ENCODE data around the gene TNIK.
"Not testable (repeated sequence)": the region's sequence is repeated elsewhere in the genome, so short reads cannot be mapped to it uniquely, and the experiment has no call there.

The TNIK gene

DNA sequence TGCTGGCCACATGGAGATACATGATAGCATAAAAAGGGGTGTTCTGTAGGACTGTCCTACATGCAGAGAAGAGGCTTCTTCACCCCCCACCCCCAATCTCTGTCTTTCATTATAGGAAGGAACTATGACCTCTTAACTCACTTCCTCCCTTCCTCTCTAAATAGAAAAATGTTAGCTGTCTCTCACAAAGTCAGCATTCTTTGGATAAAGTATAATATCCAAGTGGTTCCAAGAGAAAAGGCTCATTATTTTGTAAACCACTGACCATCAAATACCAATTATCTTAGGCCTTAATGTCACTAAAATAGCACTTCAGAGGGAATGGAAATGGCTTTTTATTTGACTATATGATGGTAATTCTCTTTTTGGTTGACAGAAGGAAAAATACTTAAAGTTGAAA, 338.4 kb downstream of the TNIK start:
- no peak overlapping the region for H3K14ac ChIP-seq (ENCODE audit: low read length in 2 of 2)
- H3K4me3 ChIP-seq (ENCODE audit: insufficient read depth in 1 of 2, low read depth in 1 of 2, low read length in 2 of 2): no peak overlapping the region
- H3K36me3 ChIP-seq (ENCODE audit: control insufficient read depth in 1 of 2, insufficient read depth in 2 of 2, low read depth in 1 of 2, low read length in 2 of 2): peaks cover 3 to 4% of the 10 kb centered on the region in 2 experiments
- no peaks in the 10 kb centered on the region for H3K27me3 ChIP-seq (ENCODE audit: control insufficient read depth in 1 of 2, insufficient read depth in 1 of 2, low read length in 2 of 2)
- no peak overlapping the region for H3K27ac ChIP-seq (ENCODE audit: low read length, poor library complexity, severe bottlenecking)
- H2BK5ac ChIP-seq (ENCODE audit: low read depth, low read length, poor library complexity, severe bottlenecking): no peak overlapping the region
- no peak for DNase-seq
- H3K79me1 ChIP-seq (replicated peaks; ENCODE audit: low read length, poor library complexity, severe bottlenecking): no peaks in the 10 kb centered on the region
- no peak overlapping the region for H2AK5ac ChIP-seq (ENCODE audit: low read length, severe bottlenecking)
- no peak overlapping the region for H2AFZ ChIP-seq (ENCODE audit: low read depth, low read length)
- H4K8ac ChIP-seq (ENCODE audit: low read length): no peak overlapping the region
- no peak overlapping the region for H3K23ac ChIP-seq (ENCODE audit: low read length in 2 of 2)
- H3K18ac ChIP-seq (ENCODE audit: low read depth in 1 of 2, low read length in 2 of 2): no peak overlapping the region
- no peak overlapping the region for H4K91ac ChIP-seq (ENCODE audit: low read length)
- no peak overlapping the region for H2BK12ac ChIP-seq (ENCODE audit: low read length in 2 of 2)
- H3K9me3 ChIP-seq (ENCODE audit: control insufficient read depth, low read length): no peaks in the 10 kb centered on the region
- peaks cover 5% of the 10 kb centered on the region for H3K4me1 ChIP-seq (ENCODE audit: control insufficient read depth, insufficient read depth, low read depth, low read length)
- H3K9ac ChIP-seq (ENCODE audit: low read length): no peak overlapping the region
- H2BK15ac ChIP-seq (ENCODE audit: low read depth, poor library complexity, severe bottlenecking): no peak overlapping the region
- H2BK120ac ChIP-seq (ENCODE audit: low read depth, low read length): no peak overlapping the region
- H3K4me2 ChIP-seq (ENCODE audit: low read length, poor library complexity, severe bottlenecking): no peak overlapping the region
- no peak overlapping the region for H3K4ac ChIP-seq (ENCODE audit: low read depth in 1 of 2, low read length in 2 of 2)

DNA sequence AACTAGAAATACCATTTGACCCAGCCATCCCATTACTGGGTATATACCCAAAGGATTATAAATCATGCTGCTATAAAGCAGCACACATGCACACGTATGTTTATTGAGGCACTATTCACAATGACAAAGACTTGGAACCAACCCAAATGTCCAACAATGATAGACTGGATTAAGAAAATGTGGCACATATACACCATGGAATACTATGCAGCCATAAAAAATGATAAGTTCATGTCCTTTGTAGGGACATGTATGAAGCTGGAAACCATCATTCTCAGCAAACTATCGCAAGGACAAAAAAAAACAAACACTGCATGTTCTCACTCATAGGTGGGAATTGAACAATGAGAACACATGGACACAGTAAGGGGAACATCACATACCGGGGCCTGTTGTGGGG, 340.8 kb downstream of the TNIK start:
- WGBS: no CpG with 5 or more reads among the region's 3 CpGs
- H2BK12ac ChIP-seq (ENCODE audit: low read length in 2 of 2); H3K27ac ChIP-seq (ENCODE audit: low read length, poor library complexity, severe bottlenecking); H4K8ac ChIP-seq (ENCODE audit: low read length); H2AFZ ChIP-seq (ENCODE audit: low read depth, low read length); H3K4me1 ChIP-seq (ENCODE audit: control insufficient read depth, insufficient read depth, low read depth, low read length); H3K9me3 ChIP-seq (ENCODE audit: control insufficient read depth, low read length); H3K4me3 ChIP-seq (ENCODE audit: insufficient read depth in 1 of 2, low read depth in 1 of 2, low read length in 2 of 2); H3K27me3 ChIP-seq (ENCODE audit: control insufficient read depth in 1 of 2, insufficient read depth in 1 of 2, low read length in 2 of 2); H4K91ac ChIP-seq (ENCODE audit: low read length); H3K4me2 ChIP-seq (ENCODE audit: low read length, poor library complexity, severe bottlenecking); H2AK5ac ChIP-seq (ENCODE audit: low read length, severe bottlenecking); H3K4ac ChIP-seq (ENCODE audit: low read depth in 1 of 2, low read length in 2 of 2); H3K9ac ChIP-seq (ENCODE audit: low read length); DNase-seq; H2BK15ac ChIP-seq (ENCODE audit: low read depth, poor library complexity, severe bottlenecking); H3K18ac ChIP-seq (ENCODE audit: low read depth in 1 of 2, low read length in 2 of 2); H3K79me1 ChIP-seq (replicated peaks; ENCODE audit: low read length, poor library complexity, severe bottlenecking); H3K14ac ChIP-seq (ENCODE audit: low read length in 2 of 2); H3K36me3 ChIP-seq (ENCODE audit: control insufficient read depth in 1 of 2, insufficient read depth in 2 of 2, low read depth in 1 of 2, low read length in 2 of 2); H3K23ac ChIP-seq (ENCODE audit: low read length in 2 of 2); H2BK5ac ChIP-seq (ENCODE audit: low read depth, low read length, poor library complexity, severe bottlenecking); H2BK120ac ChIP-seq (ENCODE audit: low read depth, low read length): not testable (repeated sequence)

DNA sequence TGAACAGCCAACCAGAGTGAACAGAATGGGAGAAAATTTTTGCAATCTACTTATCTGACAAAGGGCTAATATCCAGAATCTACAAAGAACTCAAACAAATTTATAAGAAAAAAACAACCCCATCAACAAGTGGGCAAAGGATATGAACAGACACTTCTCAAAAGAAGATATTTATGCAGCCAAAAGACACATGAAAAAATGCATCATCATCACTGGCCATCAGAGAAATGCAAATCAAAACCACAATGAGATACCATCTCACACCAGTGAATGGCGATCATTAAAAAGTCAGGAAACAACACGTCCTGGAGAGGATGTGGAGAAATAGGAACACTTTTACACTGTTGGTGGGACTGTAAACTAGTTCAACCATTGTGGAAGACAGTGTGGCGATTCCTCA, 341.2 kb downstream of the TNIK start:
- H2AK5ac ChIP-seq (ENCODE audit: low read length, severe bottlenecking); H3K4me3 ChIP-seq (ENCODE audit: insufficient read depth in 1 of 2, low read depth in 1 of 2, low read length in 2 of 2); DNase-seq; H4K8ac ChIP-seq (ENCODE audit: low read length); H3K14ac ChIP-seq (ENCODE audit: low read length in 2 of 2); H2AFZ ChIP-seq (ENCODE audit: low read depth, low read length); H2BK120ac ChIP-seq (ENCODE audit: low read depth, low read length); H3K79me1 ChIP-seq (replicated peaks; ENCODE audit: low read length, poor library complexity, severe bottlenecking); H2BK5ac ChIP-seq (ENCODE audit: low read depth, low read length, poor library complexity, severe bottlenecking); H3K4ac ChIP-seq (ENCODE audit: low read depth in 1 of 2, low read length in 2 of 2); H3K27me3 ChIP-seq (ENCODE audit: control insufficient read depth in 1 of 2, insufficient read depth in 1 of 2, low read length in 2 of 2); H3K4me1 ChIP-seq (ENCODE audit: control insufficient read depth, insufficient read depth, low read depth, low read length); H4K91ac ChIP-seq (ENCODE audit: low read length); H3K27ac ChIP-seq (ENCODE audit: low read length, poor library complexity, severe bottlenecking); H3K9ac ChIP-seq (ENCODE audit: low read length); H2BK15ac ChIP-seq (ENCODE audit: low read depth, poor library complexity, severe bottlenecking); H3K23ac ChIP-seq (ENCODE audit: low read length in 2 of 2); H2BK12ac ChIP-seq (ENCODE audit: low read length in 2 of 2); H3K36me3 ChIP-seq (ENCODE audit: control insufficient read depth in 1 of 2, insufficient read depth in 2 of 2, low read depth in 1 of 2, low read length in 2 of 2); H3K9me3 ChIP-seq (ENCODE audit: control insufficient read depth, low read length); H3K18ac ChIP-seq (ENCODE audit: low read depth in 1 of 2, low read length in 2 of 2); H3K4me2 ChIP-seq (ENCODE audit: low read length, poor library complexity, severe bottlenecking): not testable (repeated sequence)
- no CpG with 5 or more reads among the region's 3 CpGs for WGBS

DNA sequence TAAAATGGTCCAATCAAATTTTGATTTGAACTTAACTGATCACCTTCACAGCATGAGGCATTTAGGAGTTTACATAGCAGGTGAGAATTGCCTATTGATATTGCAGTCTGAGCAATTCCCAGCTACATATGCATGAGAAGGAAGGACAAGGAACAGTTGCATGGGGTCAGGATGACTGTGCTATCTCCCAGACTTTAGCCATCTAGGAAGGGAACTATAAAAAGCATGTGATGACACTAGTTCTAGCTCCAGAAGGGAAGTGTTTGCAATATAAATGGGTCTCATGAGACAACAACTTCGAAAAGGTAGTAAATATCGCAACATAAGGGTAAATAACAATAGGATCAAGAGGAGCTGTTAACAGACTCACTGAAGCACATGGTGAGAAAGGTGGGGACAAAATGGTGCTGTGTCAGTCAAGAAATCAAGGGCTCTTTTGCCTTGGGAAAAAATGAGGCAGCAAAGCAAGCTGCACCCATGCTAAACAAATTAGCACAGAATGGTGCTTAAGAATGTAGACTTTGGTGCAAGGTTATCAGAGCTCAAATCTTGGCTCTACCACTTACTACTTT, 343.3 kb downstream of the TNIK start:
- Histone ChIP-seq H3K18ac (ENCODE audit: low read depth in 1 of 2, low read length in 2 of 2) (no peak overlapping the region), H3K27me3 (ENCODE audit: control insufficient read depth in 1 of 2, insufficient read depth in 1 of 2, low read length in 2 of 2) (no peaks in the 10 kb centered on the region), H2AFZ (ENCODE audit: low read depth, low read length) (no peak overlapping the region), H3K9me3 (ENCODE audit: control insufficient read depth, low read length) (no peaks in the 10 kb centered on the region), H3K9ac (ENCODE audit: low read length) (no peak overlapping the region), H3K4me2 (ENCODE audit: low read length, poor library complexity, severe bottlenecking) (no peak overlapping the region), H3K4ac (ENCODE audit: low read depth in 1 of 2, low read length in 2 of 2) (no peak overlapping the region), H2BK120ac (ENCODE audit: low read depth, low read length) (no peak overlapping the region), H2BK12ac (ENCODE audit: low read length in 2 of 2) (no peak overlapping the region), H3K23ac (ENCODE audit: low read length in 2 of 2) (no peak overlapping the region), H3K27ac (ENCODE audit: low read length, poor library complexity, severe bottlenecking) (no peak overlapping the region), H2BK15ac (ENCODE audit: low read depth, poor library complexity, severe bottlenecking) (no peak overlapping the region), H3K4me3 (ENCODE audit: insufficient read depth in 1 of 2, low read depth in 1 of 2, low read length in 2 of 2) (no peak overlapping the region), H2AK5ac (ENCODE audit: low read length, severe bottlenecking) (no peak overlapping the region), H4K91ac (ENCODE audit: low read length) (no peak overlapping the region), H2BK5ac (ENCODE audit: low read depth, low read length, poor library complexity, severe bottlenecking) (no peak overlapping the region), H3K36me3 (ENCODE audit: control insufficient read depth in 1 of 2, insufficient read depth in 2 of 2, low read depth in 1 of 2, low read length in 2 of 2) (peaks cover 0 to 9% of the 10 kb centered on the region in 2 experiments), H3K4me1 (ENCODE audit: control insufficient read depth, insufficient read depth, low read depth, low read length) (no peaks in the 10 kb centered on the region), H4K8ac (ENCODE audit: low read length) (no peak overlapping the region), H3K14ac (ENCODE audit: low read length in 2 of 2) (no peak overlapping the region), H3K79me1 (replicated peaks; ENCODE audit: low read length, poor library complexity, severe bottlenecking) (no peaks in the 10 kb centered on the region)
- no peak for DNase-seq
- WGBS: 79% methylated on average over 2 of the region's 2 CpGs
